Measurements from ENCODE around the gene ASTN2.
"Not testable (repeated sequence)": the region's sequence is repeated elsewhere in the genome, so short reads cannot be mapped to it uniquely, and the experiment has no call there.

Gene ASTN2

DNA sequence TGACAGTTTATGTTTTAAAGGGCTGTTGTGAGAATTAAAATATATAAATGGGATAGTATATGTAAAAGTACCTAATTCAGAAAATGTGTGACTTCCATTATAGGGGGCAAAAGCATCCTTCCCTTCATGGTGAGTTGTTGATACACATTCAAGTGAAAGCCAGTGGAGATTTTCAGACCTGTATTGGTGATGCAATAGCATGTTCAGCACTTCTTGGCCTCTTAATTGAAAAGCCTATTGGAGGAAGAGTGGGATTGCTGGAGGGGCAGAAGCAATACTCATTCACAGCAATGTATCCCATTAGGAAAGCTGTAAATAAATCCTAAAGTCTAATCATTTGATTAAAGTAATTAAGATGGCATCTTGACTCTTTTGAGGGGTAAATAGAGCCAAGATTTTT is 710.4 kb downstream of the ASTN2 start:
- Histone ChIP-seq H3K4me3 (ENCODE audit: low read length) (no peak overlapping the region), H3K4me1 (ENCODE audit: insufficient read depth, low read length) (no peaks in the 10 kb centered on the region), H3K9me3 (ENCODE audit: low read length) (peaks cover 2% of the 10 kb centered on the region)

DNA sequence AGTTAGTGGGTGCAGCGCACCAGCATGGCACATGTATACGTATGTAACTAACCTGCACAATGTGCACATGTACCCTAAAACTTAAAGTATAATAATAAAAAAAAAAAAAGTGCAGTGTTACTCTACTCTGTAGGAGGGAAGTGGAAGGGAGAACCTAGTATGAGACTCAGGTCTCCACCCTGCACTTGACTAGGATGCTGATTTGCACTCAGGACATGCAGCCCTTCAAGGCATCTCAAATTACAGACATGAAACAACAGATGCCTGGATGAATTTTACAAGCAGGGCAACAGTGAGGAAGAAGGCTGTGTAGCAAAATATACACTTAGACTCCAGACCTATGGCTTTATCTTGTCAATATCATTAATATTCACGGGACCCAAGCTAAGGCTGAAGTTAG is 711.2 kb downstream of the ASTN2 start:
- H3K27me3 ChIP-seq (ENCODE audit: insufficient read depth, low read length), result no peaks in the 10 kb centered on the region
- H3K4me3 ChIP-seq (ENCODE audit: low read length), result no peak overlapping the region
- peaks cover 2% of the 10 kb centered on the region for H3K9me3 ChIP-seq (ENCODE audit: low read length)
- no peaks in the 10 kb centered on the region for H3K4me1 ChIP-seq (ENCODE audit: insufficient read depth, low read length)
- no peak overlapping the region for H2AFZ ChIP-seq (ENCODE audit: low read depth, low read length)
- peaks cover 24% of the 10 kb centered on the region for H3K36me3 ChIP-seq (ENCODE audit: insufficient read depth, low read length)

More for the DNA sequence above, 710.4 kb downstream of the ASTN2 start:
- peaks cover 15% of the 10 kb centered on the region for H3K36me3 ChIP-seq (ENCODE audit: insufficient read depth, low read length)
- H3K27me3 ChIP-seq (ENCODE audit: insufficient read depth, low read length), result no peaks in the 10 kb centered on the region
- H2AFZ ChIP-seq (ENCODE audit: low read depth, low read length), result no peak overlapping the region

DNA sequence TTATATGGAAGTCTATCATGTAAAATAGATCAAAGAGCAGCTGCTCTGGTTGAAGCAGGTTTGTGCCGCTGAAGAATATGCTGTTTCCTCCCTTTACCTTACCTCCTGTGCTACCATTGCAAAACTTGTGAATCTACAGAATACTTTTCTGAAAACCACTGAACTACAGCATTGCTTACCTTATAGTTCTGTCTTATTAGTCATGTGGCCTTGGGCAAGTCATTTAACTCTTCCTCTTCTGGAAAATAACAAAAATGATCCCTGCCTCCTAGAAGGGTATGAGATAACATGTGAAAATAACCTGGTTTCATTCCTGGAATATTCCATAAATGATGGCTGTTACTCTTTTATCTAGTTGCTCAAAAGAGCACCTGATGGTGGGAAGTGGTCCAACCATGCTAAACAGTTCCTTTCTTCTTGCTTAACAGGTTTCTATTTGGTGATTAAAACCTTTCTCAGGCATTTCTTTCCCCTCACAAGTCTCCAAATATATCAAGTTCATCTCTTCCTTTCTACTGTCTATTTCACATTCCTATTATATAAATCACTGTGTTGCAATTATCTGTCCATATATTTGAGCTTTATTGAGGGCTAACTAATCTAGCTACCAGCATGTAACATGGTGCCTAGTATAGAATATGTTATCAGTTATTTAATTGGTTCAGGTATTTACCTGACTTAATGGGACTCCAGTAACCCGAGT is 712.8 kb downstream of the ASTN2 start:
- H3K36me3 ChIP-seq (ENCODE audit: insufficient read depth, low read length), result peaks cover 37% of the 10 kb centered on the region
- H2AFZ ChIP-seq (ENCODE audit: low read depth, low read length), result no peak overlapping the region
- peaks cover 4% of the 10 kb centered on the region for H3K9me3 ChIP-seq (ENCODE audit: low read length)
- no peak overlapping the region for H3K4me3 ChIP-seq (ENCODE audit: low read length)
- no peaks in the 10 kb centered on the region for H3K27me3 ChIP-seq (ENCODE audit: insufficient read depth, low read length)
- H3K4me1 ChIP-seq (ENCODE audit: insufficient read depth, low read length), result no peaks in the 10 kb centered on the region

GRCh38 chr9:116700882-116701865 is 713.7 kb downstream of the ASTN2 start:
- no peak overlapping the region for H3K4me3 ChIP-seq (ENCODE audit: low read length)
- no peaks in the 10 kb centered on the region for H3K27me3 ChIP-seq (ENCODE audit: insufficient read depth, low read length)
- peaks cover 4% of the 10 kb centered on the region for H3K9me3 ChIP-seq (ENCODE audit: low read length)
- no peak overlapping the region for H2AFZ ChIP-seq (ENCODE audit: low read depth, low read length)
- no peaks in the 10 kb centered on the region for H3K4me1 ChIP-seq (ENCODE audit: insufficient read depth, low read length)
- peaks cover 37% of the 10 kb centered on the region for H3K36me3 ChIP-seq (ENCODE audit: insufficient read depth, low read length)

- Histone ChIP-seq H3K27me3 (ENCODE audit: insufficient read depth, low read length) (no peaks in the 10 kb centered on the region), H3K36me3 (ENCODE audit: insufficient read depth, low read length) (peaks cover 37% of the 10 kb centered on the region), H3K9me3 (ENCODE audit: low read length) (peaks cover 4% of the 10 kb centered on the region), H2AFZ (ENCODE audit: low read depth, low read length) (no peak overlapping the region), H3K4me3 (ENCODE audit: low read length) (no peak overlapping the region), H3K4me1 (ENCODE audit: insufficient read depth, low read length) (no peaks in the 10 kb centered on the region)
Observed at GRCh38 chr9:116700279-116700678, 714.6 kb downstream of the ASTN2 start.

DNA sequence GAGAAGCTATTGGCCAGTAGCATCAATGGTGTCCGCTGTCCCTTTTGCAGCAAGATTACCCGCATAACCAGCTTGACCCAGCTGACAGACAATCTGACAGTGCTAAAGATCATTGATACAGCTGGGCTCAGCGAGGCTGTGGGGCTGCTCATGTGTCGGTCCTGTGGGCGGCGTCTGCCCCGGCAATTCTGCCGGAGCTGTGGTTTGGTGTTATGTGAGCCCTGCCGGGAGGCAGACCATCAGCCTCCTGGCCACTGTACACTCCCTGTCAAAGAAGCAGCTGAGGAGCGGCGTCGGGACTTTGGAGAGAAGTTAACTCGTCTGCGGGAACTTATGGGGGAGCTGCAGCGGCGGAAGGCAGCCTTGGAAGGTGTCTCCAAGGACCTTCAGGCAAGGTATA is 717.0 kb downstream of the ASTN2 start:
- H3K4me1 ChIP-seq (ENCODE audit: insufficient read depth, low read length), result no peaks in the 10 kb centered on the region
- no peaks in the 10 kb centered on the region for H3K27me3 ChIP-seq (ENCODE audit: insufficient read depth, low read length)
- peaks cover 37% of the 10 kb centered on the region for H3K36me3 ChIP-seq (ENCODE audit: insufficient read depth, low read length)

DNA sequence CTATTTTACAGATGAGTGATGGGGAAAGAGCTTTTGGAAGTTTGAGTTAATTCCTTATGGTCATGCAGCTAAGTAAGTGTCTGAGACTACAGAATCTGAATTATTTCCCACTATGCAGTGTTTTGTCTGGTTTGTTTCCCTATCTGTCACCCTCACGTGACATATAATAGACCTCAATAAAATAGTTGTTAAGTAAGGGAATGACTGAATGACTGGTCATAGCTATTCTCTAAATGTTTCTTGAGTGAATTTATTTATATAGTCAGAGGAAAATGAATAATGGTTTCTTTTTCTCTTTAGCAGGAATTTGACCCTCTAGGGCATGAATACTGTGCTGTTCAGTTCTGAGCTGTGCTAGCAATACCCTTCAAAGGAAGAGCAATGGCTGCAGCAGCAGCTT is 717.5 kb downstream of the ASTN2 start:
- Histone ChIP-seq H3K27me3 (ENCODE audit: insufficient read depth, low read length) (no peaks in the 10 kb centered on the region), H3K4me3 (ENCODE audit: low read length) (no peak overlapping the region), H3K36me3 (ENCODE audit: insufficient read depth, low read length) (peaks cover 37% of the 10 kb centered on the region), H3K9me3 (ENCODE audit: low read length) (peaks cover 4% of the 10 kb centered on the region), H3K4me1 (ENCODE audit: insufficient read depth, low read length) (no peaks in the 10 kb centered on the region), H2AFZ (ENCODE audit: low read depth, low read length) (no peak overlapping the region)

More for the DNA sequence above, 717.0 kb downstream of the ASTN2 start:
- Histone ChIP-seq H3K9me3 (ENCODE audit: low read length) (peaks cover 4% of the 10 kb centered on the region), H2AFZ (ENCODE audit: low read depth, low read length) (no peak overlapping the region), H3K4me3 (ENCODE audit: low read length) (no peak overlapping the region)

GRCh38 chr9:116695438-116695837 is 719.4 kb downstream of the ASTN2 start:
- peaks cover 32% of the 10 kb centered on the region for H3K36me3 ChIP-seq (ENCODE audit: insufficient read depth, low read length)
- H3K9me3 ChIP-seq (ENCODE audit: low read length), result peaks cover 4% of the 10 kb centered on the region
- H3K27me3 ChIP-seq (ENCODE audit: insufficient read depth, low read length), result no peaks in the 10 kb centered on the region
- H2AFZ ChIP-seq (ENCODE audit: low read depth, low read length), result no peak overlapping the region
- no peaks in the 10 kb centered on the region for H3K4me1 ChIP-seq (ENCODE audit: insufficient read depth, low read length)
- no peak overlapping the region for H3K4me3 ChIP-seq (ENCODE audit: low read length)

DNA sequence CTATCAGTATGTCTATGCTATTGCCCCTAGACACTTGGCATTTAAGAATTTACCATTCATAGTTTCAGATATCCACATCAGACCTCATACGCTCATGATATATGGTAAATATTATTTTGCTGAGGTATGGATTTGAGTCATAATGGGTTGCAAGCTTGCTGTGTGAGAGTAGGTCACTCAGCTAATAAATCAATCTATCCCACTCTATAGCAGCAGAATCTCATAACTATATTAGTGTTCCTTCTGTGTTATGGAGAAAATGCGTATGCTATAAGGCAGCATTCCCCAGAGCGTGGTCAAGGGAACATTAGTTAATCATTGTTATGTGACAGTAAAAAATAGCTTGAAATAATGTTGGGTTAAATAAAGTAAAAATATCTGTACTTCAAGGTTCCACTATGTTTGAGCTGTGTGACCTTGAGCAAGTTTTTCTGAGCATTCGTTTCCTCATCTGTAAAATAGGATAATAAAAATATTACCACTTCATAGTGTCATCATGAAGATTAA is 720.0 kb downstream of the ASTN2 start:
- Histone ChIP-seq H3K27me3 (ENCODE audit: insufficient read depth, low read length) (no peaks in the 10 kb centered on the region), H2AFZ (ENCODE audit: low read depth, low read length) (no peak overlapping the region), H3K36me3 (ENCODE audit: insufficient read depth, low read length) (peaks cover 26% of the 10 kb centered on the region), H3K4me1 (ENCODE audit: insufficient read depth, low read length) (no peaks in the 10 kb centered on the region), H3K9me3 (ENCODE audit: low read length) (peaks cover 2% of the 10 kb centered on the region), H3K4me3 (ENCODE audit: low read length) (no peak overlapping the region)

DNA sequence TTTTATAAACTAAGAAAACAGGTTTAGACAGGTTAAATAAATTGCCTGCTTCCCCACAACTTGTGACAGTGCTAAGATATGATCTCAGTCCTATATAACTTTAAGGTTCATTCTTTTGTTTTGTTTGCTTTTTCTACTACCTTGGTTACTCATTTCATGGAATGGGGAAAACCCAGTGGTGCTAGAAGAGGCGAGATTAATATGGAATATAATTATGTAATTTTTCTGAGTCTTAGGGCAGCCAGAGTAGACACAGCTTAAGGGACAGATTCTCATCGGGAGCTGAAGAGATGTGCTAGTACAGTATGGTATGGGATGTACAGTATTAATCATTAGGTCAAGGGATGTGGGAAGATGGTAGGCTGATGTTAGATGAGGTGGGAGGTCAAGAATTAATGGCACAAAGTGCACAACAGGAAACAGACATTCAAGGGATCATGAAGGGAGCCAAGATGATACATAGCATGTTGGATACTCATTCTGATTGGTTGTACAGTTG is 721.6 kb downstream of the ASTN2 start:
- H3K36me3 ChIP-seq (ENCODE audit: insufficient read depth, low read length), result peaks cover 10% of the 10 kb centered on the region
- H2AFZ ChIP-seq (ENCODE audit: low read depth, low read length), result no peak overlapping the region
- no peak overlapping the region for H3K4me3 ChIP-seq (ENCODE audit: low read length)
- no peaks in the 10 kb centered on the region for H3K27me3 ChIP-seq (ENCODE audit: insufficient read depth, low read length)
- H3K4me1 ChIP-seq (ENCODE audit: insufficient read depth, low read length), result peaks cover 6% of the 10 kb centered on the region
- peaks cover 2% of the 10 kb centered on the region for H3K9me3 ChIP-seq (ENCODE audit: low read length)

DNA sequence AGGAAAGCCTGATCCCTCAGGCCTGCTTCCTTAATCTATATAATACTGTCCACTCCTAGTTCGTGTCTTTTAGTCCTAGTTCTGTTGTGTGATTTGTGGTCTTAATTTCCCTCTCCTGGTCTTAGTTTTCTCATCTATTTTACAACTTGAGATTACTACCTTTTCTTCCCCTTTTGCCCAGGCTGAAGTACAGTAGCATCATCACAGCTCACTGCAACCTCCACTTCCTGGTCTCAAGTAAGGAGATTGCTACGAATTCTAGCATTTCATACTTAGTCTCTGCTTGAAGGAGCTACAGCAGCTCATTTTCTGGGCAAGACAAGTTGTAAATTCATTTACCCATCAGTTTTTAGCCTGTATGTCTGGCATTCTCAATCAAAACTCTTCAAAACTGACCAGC is 722.2 kb downstream of the ASTN2 start:
- no peak overlapping the region for H2AFZ ChIP-seq (ENCODE audit: low read depth, low read length)
- peaks cover 3% of the 10 kb centered on the region for H3K36me3 ChIP-seq (ENCODE audit: insufficient read depth, low read length)
- peaks cover 11% of the 10 kb centered on the region for H3K4me1 ChIP-seq (ENCODE audit: insufficient read depth, low read length)
- H3K27me3 ChIP-seq (ENCODE audit: insufficient read depth, low read length), result no peaks in the 10 kb centered on the region
- peaks cover under 1% of the 10 kb centered on the region for H3K9me3 ChIP-seq (ENCODE audit: low read length)
- H3K4me3 ChIP-seq (ENCODE audit: low read length), result no peak overlapping the region

GRCh38 chr9:116691607-116692006 is 723.2 kb downstream of the ASTN2 start:
- Histone ChIP-seq H3K27me3 (ENCODE audit: insufficient read depth, low read length) (no peaks in the 10 kb centered on the region), H3K9me3 (ENCODE audit: low read length) (no peaks in the 10 kb centered on the region), H3K36me3 (ENCODE audit: insufficient read depth, low read length) (no peaks in the 10 kb centered on the region), H2AFZ (ENCODE audit: low read depth, low read length) (no peak overlapping the region), H3K4me3 (ENCODE audit: low read length) (no peak overlapping the region), H3K4me1 (ENCODE audit: insufficient read depth, low read length) (peaks cover 13% of the 10 kb centered on the region)

DNA sequence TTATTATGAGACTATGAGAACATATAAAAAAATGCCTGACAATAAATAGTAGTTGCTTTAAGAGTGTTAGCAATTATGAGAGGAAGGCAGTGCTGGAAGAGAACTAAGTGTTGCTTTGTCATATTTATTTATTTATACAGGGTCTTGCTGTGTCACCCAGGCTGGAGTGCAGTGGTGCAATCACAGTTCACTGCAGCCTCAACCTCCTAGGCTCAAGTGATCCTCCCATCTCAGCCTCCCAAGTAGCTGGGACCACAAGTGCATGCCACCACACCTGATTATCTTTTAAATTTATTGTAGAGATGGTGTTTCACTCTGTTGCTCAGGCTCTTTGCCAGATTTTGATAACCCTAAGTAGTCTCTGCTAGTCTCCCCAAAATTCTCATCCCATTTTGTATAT is 724.1 kb downstream of the ASTN2 start:
- H3K27me3 ChIP-seq (ENCODE audit: insufficient read depth, low read length); H3K9me3 ChIP-seq (ENCODE audit: low read length); H3K4me3 ChIP-seq (ENCODE audit: low read length); H2AFZ ChIP-seq (ENCODE audit: low read depth, low read length); H3K36me3 ChIP-seq (ENCODE audit: insufficient read depth, low read length): not testable (repeated sequence)
- H3K4me1 ChIP-seq (ENCODE audit: insufficient read depth, low read length), result peaks cover 18% of the 10 kb centered on the region
